Ishikawa (cell line): ENCODE results near the gene TMUB1.

Experiments
- EGR1 ChIP-seq: IDR thresholded peaks from 2 replicates; pipeline ENCODE4 v1.6.1; 2012
- EP300 ChIP-seq: IDR thresholded peaks from 2 replicates; pipeline ENCODE4 v1.6.1; 2012; ENCODE audit warnings: borderline replicate concordance
- RAD21 ChIP-seq: IDR thresholded peaks from 2 replicates; pipeline ENCODE4 v1.6.1; 2012; ENCODE audit warnings: low read depth
- REST ChIP-seq: IDR thresholded peaks from 2 replicates; pipeline ENCODE4 v1.6.1; 2012; ENCODE audit warnings: low read depth, mild to moderate bottlenecking
- TAF1 ChIP-seq: IDR thresholded peaks from 2 replicates; pipeline ENCODE4 v1.6.1; 2012; ENCODE audit warnings: low read depth, mild to moderate bottlenecking
- TCF12 ChIP-seq: IDR thresholded peaks from 2 replicates; pipeline ENCODE4 v1.6.1; 2012; ENCODE audit warnings: low read depth

GRCh38 chr7:151129960-151130591 lies 46.8 kb upstream of the TMUB1 start:
- TF ChIP-seq REST (no peak), EP300 (no peak), TAF1 (no peak), TCF12 (no peak), EGR1 (no peak), RAD21 (no peak)
